Astrocyte (in vitro differentiated cells and primary cell): ENCODE results near the gene PRDX1. TPM values are rescaled to one million over a fixed set of nuclear protein-coding genes. Genes with fewer than 3 reads are reported as not detected.

ENCODE experiments used
- DNase-seq: peaks from one replicate; pipeline ENCODE4 v3.0.0-alpha.2; 2010; ENCODE audit warnings: low read depth
- FAIRE-seq: peaks from 2 replicates; lab custom pipeline; 2011; peaks lifted over from hg19 to GRCh38; lab: Jason Lieb, UNC
- H2AFZ ChIP-seq: 2 replicates; pipeline ENCODE4 v1.6.0; 2012; ENCODE audit warnings: low read depth, low read length, inconsistent platforms
- H3K27ac ChIP-seq: 2 replicates; pipeline ENCODE4 v1.5.1; 2011; ENCODE audit warnings: low read depth, low read length, inconsistent platforms
- H3K27me3 ChIP-seq: 2 replicates; pipeline ENCODE4 v1.6.0; 2011; ENCODE audit warnings: low read length, inconsistent platforms; ENCODE audit not compliant: insufficient read depth
- H3K36me3 ChIP-seq: 2 replicates; pipeline ENCODE4 v1.5.1; 2011; ENCODE audit warnings: low read length, inconsistent platforms; ENCODE audit not compliant: insufficient read depth
- H3K4me1 ChIP-seq: 2 replicates; pipeline ENCODE4 v1.5.1; 2011; ENCODE audit warnings: low read length, inconsistent platforms; ENCODE audit not compliant: insufficient read depth
- H3K4me2 ChIP-seq: 2 replicates; pipeline ENCODE4 v1.6.0; 2012; ENCODE audit warnings: low read length, inconsistent platforms
- H3K4me3 ChIP-seq: 2 replicates; pipeline ENCODE4 v1.5.1; 2011; ENCODE audit warnings: low read depth, mild to moderate bottlenecking, low read length, inconsistent platforms; ENCODE audit not compliant: insufficient read depth
- H3K79me2 ChIP-seq: 2 replicates; pipeline ENCODE4 v1.6.0; 2012; ENCODE audit warnings: mild to moderate bottlenecking, low read length, inconsistent platforms; ENCODE audit not compliant: insufficient read depth
- H3K9ac ChIP-seq: 2 replicates; pipeline ENCODE4 v1.6.0; 2012; ENCODE audit warnings: mild to moderate bottlenecking, low read length, inconsistent platforms
- H3K9me3 ChIP-seq: 2 replicates; pipeline ENCODE4 v1.5.1; 2012; ENCODE audit warnings: low read depth, mild to moderate bottlenecking, low read length, inconsistent platforms; ENCODE audit not compliant: insufficient read depth
- H4K20me1 ChIP-seq: 2 replicates; pipeline ENCODE4 v1.6.0; 2012; ENCODE audit warnings: low read length, inconsistent platforms; ENCODE audit not compliant: insufficient read depth
- H3K27ac Mint-ChIP-seq: one replicate; pipeline ENCODE4 v1.8.0; 2021; ENCODE audit warnings: mild to moderate bottlenecking, mixed read lengths; ENCODE audit not compliant: unreplicated experiment
- H3K27me3 Mint-ChIP-seq: one replicate; pipeline ENCODE4 v1.8.0; 2021; ENCODE audit warnings: low read depth, mixed read lengths; ENCODE audit not compliant: unreplicated experiment
- H3K36me3 Mint-ChIP-seq: one replicate; pipeline ENCODE4 v1.8.0; 2021; ENCODE audit warnings: low read depth, mixed read lengths; ENCODE audit not compliant: unreplicated experiment
- H3K4me1 Mint-ChIP-seq: one replicate; pipeline ENCODE4 v1.8.0; 2021; ENCODE audit warnings: low read depth, mixed read lengths; ENCODE audit not compliant: unreplicated experiment
- H3K4me3 Mint-ChIP-seq: one replicate; pipeline ENCODE4 v1.8.0; 2021; ENCODE audit warnings: mild to moderate bottlenecking, moderate library complexity, mixed read lengths; ENCODE audit not compliant: unreplicated experiment
- H3K9me3 Mint-ChIP-seq: one replicate; pipeline ENCODE4 v1.8.0; 2021; ENCODE audit warnings: mild to moderate bottlenecking, mixed read lengths; ENCODE audit not compliant: unreplicated experiment
- EZH2 ChIP-seq: IDR thresholded peaks from 2 replicates; pipeline ENCODE4 v1.6.1; 2012; ENCODE audit warnings: mild to moderate bottlenecking, low read length, inconsistent platforms; ENCODE audit not compliant: insufficient read depth
- total RNA-seq: library from RNA; stranded (reverse); gene quantifications from 2 replicates; pipeline ENCODE4 v1.2.1, GENCODE V29; 2021
- TF ChIP-seq, protein P1 (sequence below): IDR thresholded peaks from 2 replicates; pipeline ENCODE4 v1.5.1; 2011; ENCODE audit warnings: low read depth, mild to moderate bottlenecking, inconsistent platforms, low read length, moderate library complexity; ENCODE audit not compliant: insufficient read depth

The PRDX1 gene
- total RNA-seq, 1 donor from 2014 or later, result 986 TPM

DNA sequence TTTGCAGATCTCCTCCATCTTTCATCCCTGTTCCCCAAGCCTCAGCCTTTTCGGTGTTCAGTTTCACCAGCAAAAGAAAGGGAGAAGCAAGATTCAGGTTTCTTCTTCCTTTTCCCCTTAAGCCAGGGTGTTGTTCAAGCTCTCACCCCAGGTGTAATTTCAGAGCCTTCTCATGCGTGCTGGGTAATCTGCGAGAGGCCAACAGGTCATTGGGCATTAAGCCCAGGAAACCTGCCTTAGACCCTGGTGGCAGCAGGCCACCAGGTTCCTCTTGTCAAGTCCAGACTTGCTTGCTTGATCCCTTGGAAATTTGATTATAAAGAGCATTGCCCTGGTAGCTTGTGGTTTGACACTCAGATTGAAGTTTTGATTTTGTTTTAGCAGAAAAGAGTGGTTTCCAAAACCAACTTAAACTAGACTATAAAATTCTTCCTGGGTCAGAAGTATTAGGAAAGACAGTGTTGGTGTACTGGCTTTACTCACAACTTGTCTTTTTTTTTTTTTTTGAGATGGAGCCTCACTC lies 35.8 kb upstream of the PRDX1 start:
- Histone ChIP-seq H3K9me3 (no peaks in the 10 kb centered on the region), H2AFZ (no peak overlapping the region), H3K9ac (no peak overlapping the region), H3K36me3 (peaks cover 22% of the 10 kb centered on the region), H3K4me3 (no peak overlapping the region), H4K20me1 (peaks cover 53% of the 10 kb centered on the region), H3K79me2 (peaks cover 51% of the 10 kb centered on the region), H3K4me2 (no peak overlapping the region), H3K27me3 (no peaks in the 10 kb centered on the region), H3K27ac (no peak overlapping the region), H3K4me1 (peaks cover under 1% of the 10 kb centered on the region)
- Mint-ChIP-seq H3K27me3 (no peaks in the 10 kb centered on the region), H3K27ac (no peak overlapping the region), H3K4me1 (peaks cover 9% of the 10 kb centered on the region), H3K9me3 (no peaks in the 10 kb centered on the region), H3K36me3 (peaks cover 18% of the 10 kb centered on the region), H3K4me3 (no peak overlapping the region)
- FAIRE-seq (no peak), DNase-seq (no peak)
- TF ChIP-seq, protein P1, sequence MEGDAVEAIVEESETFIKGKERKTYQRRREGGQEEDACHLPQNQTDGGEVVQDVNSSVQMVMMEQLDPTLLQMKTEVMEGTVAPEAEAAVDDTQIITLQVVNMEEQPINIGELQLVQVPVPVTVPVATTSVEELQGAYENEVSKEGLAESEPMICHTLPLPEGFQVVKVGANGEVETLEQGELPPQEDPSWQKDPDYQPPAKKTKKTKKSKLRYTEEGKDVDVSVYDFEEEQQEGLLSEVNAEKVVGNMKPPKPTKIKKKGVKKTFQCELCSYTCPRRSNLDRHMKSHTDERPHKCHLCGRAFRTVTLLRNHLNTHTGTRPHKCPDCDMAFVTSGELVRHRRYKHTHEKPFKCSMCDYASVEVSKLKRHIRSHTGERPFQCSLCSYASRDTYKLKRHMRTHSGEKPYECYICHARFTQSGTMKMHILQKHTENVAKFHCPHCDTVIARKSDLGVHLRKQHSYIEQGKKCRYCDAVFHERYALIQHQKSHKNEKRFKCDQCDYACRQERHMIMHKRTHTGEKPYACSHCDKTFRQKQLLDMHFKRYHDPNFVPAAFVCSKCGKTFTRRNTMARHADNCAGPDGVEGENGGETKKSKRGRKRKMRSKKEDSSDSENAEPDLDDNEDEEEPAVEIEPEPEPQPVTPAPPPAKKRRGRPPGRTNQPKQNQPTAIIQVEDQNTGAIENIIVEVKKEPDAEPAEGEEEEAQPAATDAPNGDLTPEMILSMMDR, result no peak
- no peak for TF ChIP-seq EZH2

DNA sequence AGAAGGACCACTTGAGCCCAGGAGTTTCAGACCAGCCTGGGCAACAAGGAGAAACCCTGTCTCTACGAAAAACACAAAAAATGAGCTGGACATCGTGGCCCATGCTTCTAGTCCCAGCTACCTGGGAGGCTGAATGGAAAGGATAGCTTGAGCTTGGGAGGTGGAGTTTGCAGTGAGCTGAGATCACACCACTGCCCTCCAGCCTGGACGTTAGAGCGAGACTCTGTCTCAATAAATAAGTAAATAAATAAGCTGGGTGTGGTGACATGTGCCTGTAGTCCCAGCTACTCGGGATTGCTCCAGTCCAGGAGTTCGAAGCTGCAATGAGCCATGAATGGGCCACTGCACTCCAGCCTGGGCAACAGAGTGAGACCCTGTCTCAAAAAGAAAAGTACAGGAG lies 32.5 kb upstream of the PRDX1 start:
- peaks cover 41% of the 10 kb centered on the region for H4K20me1 ChIP-seq
- peaks cover 13% of the 10 kb centered on the region for H3K4me1 ChIP-seq
- DNase-seq (no peak), FAIRE-seq (no peak)
- H3K4me2 ChIP-seq, result no peak overlapping the region
- no peaks in the 10 kb centered on the region for H3K9me3 Mint-ChIP-seq
- peaks cover 14% of the 10 kb centered on the region for H3K4me1 Mint-ChIP-seq
- no peaks in the 10 kb centered on the region for H3K9me3 ChIP-seq
- no peaks in the 10 kb centered on the region for H3K27me3 ChIP-seq
- H3K36me3 ChIP-seq, result peaks cover 15% of the 10 kb centered on the region
- H3K36me3 Mint-ChIP-seq, result peaks cover 6% of the 10 kb centered on the region
- H3K4me3 Mint-ChIP-seq, result no peak overlapping the region
- H3K4me3 ChIP-seq, result no peak overlapping the region
- peaks cover 59% of the 10 kb centered on the region for H3K79me2 ChIP-seq
- no peaks in the 10 kb centered on the region for H3K27me3 Mint-ChIP-seq
- H3K27ac Mint-ChIP-seq, result no peak overlapping the region
- no peak for TF ChIP-seq EZH2
- TF ChIP-seq, protein P1, result no peak
- H3K27ac ChIP-seq, result no peak overlapping the region
- no peak overlapping the region for H3K9ac ChIP-seq
- H2AFZ ChIP-seq, result no peak overlapping the region

DNA sequence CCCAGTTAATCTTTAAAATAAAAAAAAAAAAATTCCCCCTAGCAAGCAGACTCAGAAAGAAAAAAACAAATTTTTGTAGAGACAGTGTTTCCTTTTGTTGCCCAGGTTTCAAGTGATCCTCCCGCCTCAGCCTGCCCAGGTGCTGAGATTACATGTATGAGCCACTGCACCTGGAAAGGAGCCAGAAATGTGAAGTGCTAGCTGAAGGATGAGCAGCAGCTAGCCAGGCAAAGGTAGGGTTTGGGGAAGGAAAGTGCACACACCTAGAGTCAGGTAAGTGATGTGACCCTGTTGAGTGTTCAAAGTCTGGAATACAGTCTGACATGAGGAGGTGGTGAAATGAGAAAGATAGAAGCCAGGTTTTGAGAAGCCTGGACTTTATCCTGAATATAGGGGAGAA lies 30.6 kb upstream of the PRDX1 start:
- Histone ChIP-seq H3K4me3 (peak overlapping the region; percentile 92), H3K9me3 (no peaks in the 10 kb centered on the region), H3K4me2 (peak overlapping the region; percentile 86), H3K36me3 (peaks cover 8% of the 10 kb centered on the region), H4K20me1 (peaks cover 30% of the 10 kb centered on the region), H3K9ac (peak overlapping the region; percentile 13), H3K4me1 (peaks cover 13% of the 10 kb centered on the region), H2AFZ (no peak overlapping the region), H3K27ac (no peak overlapping the region), H3K79me2 (peaks cover 55% of the 10 kb centered on the region), H3K27me3 (no peaks in the 10 kb centered on the region)
- TF ChIP-seq EZH2, result no peak
- TF ChIP-seq, protein P1, result no peak
- FAIRE-seq (no peak), DNase-seq (no peak)
- Mint-ChIP-seq H3K9me3 (no peaks in the 10 kb centered on the region), H3K36me3 (peaks cover 3% of the 10 kb centered on the region), H3K27me3 (no peaks in the 10 kb centered on the region), H3K27ac (no peak overlapping the region), H3K4me3 (peak overlapping the region; percentile 67), H3K4me1 (peaks cover 10% of the 10 kb centered on the region)
